AG08396 (cell line): ENCODE measurements around the gene WDR54.
"Not testable (repeated sequence)": the region's sequence is repeated elsewhere in the genome, so short reads cannot be mapped to it uniquely, and the experiment has no call there.

Experiments used
- DNase-seq: peaks from one replicate; pipeline ENCODE4 v3.0.0; 2012; ENCODE audit warnings: low spot score, mixed read lengths

WDR54 gene

GRCh38 chr2:74457129-74457548 is 35.6 kb downstream of the WDR54 start:
- DNase-seq: no peak

GRCh38 chr2:74457549-74458131 is 36.1 kb downstream of the WDR54 start:
- no peak for DNase-seq

GRCh38 chr2:74458132-74458937 is 36.8 kb downstream of the WDR54 start, which contains the start of gene WBP1:
Gene WBP1 (plus strand): TSS chr2:74458438. CDS start chr2:74458603, 165 bp downstream.
- peak; percentile 99 for DNase-seq

GRCh38 chr2:74458938-74459363 is 37.4 kb downstream of the WDR54 start:
- no peak for DNase-seq

- DNase-seq: not testable (repeated sequence)
These were observed 38.1 kb downstream of the WDR54 start for GRCh38 chr2:74459503-74460118.

GRCh38 chr2:74460187-74460586 is 38.7 kb downstream of the WDR54 start:
- DNase-seq: not testable (repeated sequence)

GRCh38 chr2:74461187-74462053 is 39.9 kb downstream of the WDR54 start:
- no peak for DNase-seq

- DNase-seq: no peak
These were observed 40.7 kb downstream of the WDR54 start for GRCh38 chr2:74462054-74462785.

GRCh38 chr2:74462786-74463105 is 41.2 kb downstream of the WDR54 start:
- DNase-seq: no peak

- DNase-seq: no peak
These were observed 42.9 kb downstream of the WDR54 start for GRCh38 chr2:74464406-74464805.

GRCh38 chr2:74470742-74471141 is 49.2 kb downstream of the WDR54 start:
- not testable (repeated sequence) for DNase-seq

GRCh38 chr2:74471332-74472065 is 50.0 kb downstream of the WDR54 start:
- no peak for DNase-seq

GRCh38 chr2:74472086-74472944 is 50.8 kb downstream of the WDR54 start, which contains the start of gene MRPL53:
Gene MRPL53 (minus strand): TSS chr2:74472680. CDS start chr2:74472660, 20 bp downstream.
- DNase-seq: peak; percentile 85

GRCh38 chr2:74472945-74473258 is 51.4 kb downstream of the WDR54 start:
- DNase-seq: no peak

GRCh38 chr2:74474481-74474880 is 53.0 kb downstream of the WDR54 start:
- no peak for DNase-seq

GRCh38 chr2:74474899-74475298 is 53.4 kb downstream of the WDR54 start:
- DNase-seq: no peak
